SK-N-MC (cell line): ENCODE results near the gene HPGD.

Source experiments
- EZH2 ChIP-seq: fragments of 200-600 bp; sonication (generic); IDR thresholded peaks from one replicate; pipeline ENCODE4 v1.6.1; 2017; ENCODE audit warnings: antibody characterized with exemption
- FOXP2 ChIP-seq: optimal IDR thresholded peaks from 2 replicates; pipeline ENCODE3; 2011; ENCODE audit warnings: mild to moderate bottlenecking, moderate library complexity; ENCODE audit not compliant: insufficient read depth; ENCODE audit errors: extremely low read length, control extremely low read depth
- POLR2AphosphoS5 ChIP-seq: IDR thresholded peaks from 2 replicates; pipeline ENCODE4 v1.6.1; 2012; ENCODE audit warnings: mild to moderate bottlenecking, low read depth, low read length, borderline replicate concordance

GRCh38 chr4:174520660-174521059 lies 1.6 kb downstream of the HPGD start:
- TF ChIP-seq POLR2AphosphoS5 (no peak), EZH2 (no peak), FOXP2 (no peak)
